K562 (cell line): ENCODE data around the gene FSTL4. TPM values are rescaled to one million over a fixed set of nuclear protein-coding genes. Genes with fewer than 3 reads are reported as not detected.
A peak's percentile ranks its signal among the peaks of the same experiment; 100 is the strongest.

Source experiments
- ZBTB11 ChIP-seq, 3 experiments: fragments of 200-800 bp in 1 of 3; fragments of 250-450 bp in 1 of 3; fragments of 450-650 bp in 1 of 3; sonication (Bioruptor Pico) in 1 of 3; sonication (Bioruptor generic) in 1 of 3; formaldehyde crosslinking in 1 of 3; IDR thresholded peaks; 2 replicates each; pipeline versions ENCODE4 v1.6.1 to v1.8.0; 2016 to 2022; ENCODE audit warnings: mild to moderate bottlenecking in 2 of 3, missing genetic modification characterization in 2 of 3, missing compliant biosample characterization in 1 of 3, moderate library complexity in 1 of 3
- ZBTB40 ChIP-seq, 2 experiments: fragments of 450-650 bp in 1 of 2; sonication (generic) in 1 of 2; formaldehyde crosslinking in 1 of 2; IDR thresholded peaks; 2 replicates each; pipeline versions ENCODE4 v1.7.1 to v1.9.0; 2016 to 2022; ENCODE audit warnings: inconsistent platforms in 1 of 2, mild to moderate bottlenecking in 1 of 2, missing genetic modification reagents in 1 of 2
- polyA plus RNA-seq, 8 experiments: library from polyadenylated mRNA; depleted of rRNA in 4 of 8; stranded (reverse) in 5 of 8; unstranded in 3 of 8; fragments of >200 nt; fragmentation: Nextera tagmentation in 2 of 8; fragmentation: Illumina TruSeq in 1 of 8; extraction: Ambion mirVana in 2 of 8; extraction: Trizol in 1 of 8; gene quantifications; 2 replicates each; pipeline versions ENCODE4 v1.2.1 to v1.2.3, GENCODE V29; 2011 to 2014; ENCODE audit warnings: inconsistent platforms in 1 of 8, missing spikeins in 1 of 8
- total RNA-seq, 7 experiments: library from RNA; depleted of rRNA in 6 of 7; stranded (reverse); fragments of >200 nt in 6 of 7; fragmentation: Illumina TruSeq in 2 of 7; extraction: Trizol in 2 of 7; gene quantifications; 2 replicates each; pipeline versions ENCODE4 v1.2.1 to v1.2.3, GENCODE V29; 2011 to 2021; ENCODE audit warnings: low replicate concordance in 1 of 7

FSTL4 gene
- total and polyA plus RNA-seq, 9 of the 15 experiments (the other 6 are each of a cell fraction or from before 2014, with no cell fraction given): 0.08 to 0.18 (median 0.10) TPM; not detected in 5

GRCh38 chr5:133150909-133151544, 461.3 kb downstream of the FSTL4 start (continued):
- TF ChIP-seq ZBTB40 (IDR thresholded peaks at IDR 0.05) (peak; percentile 63), ZBTB40 (CRISPR knock-in tag; IDR thresholded peaks at IDR 0.05) (no peak), ZBTB11 (CRISPR knock-in tag; IDR thresholded peaks at IDR 0.05) (peak in 2 of 3 experiments; percentile 54 to 91; a peak in 2 of 6 replicates)
